ENCODE measurements around the gene MMP14.
"Not testable (repeated sequence)": the region's sequence is repeated elsewhere in the genome, so short reads cannot be mapped to it uniquely, and the experiment has no call there.

Gene MMP14

DNA sequence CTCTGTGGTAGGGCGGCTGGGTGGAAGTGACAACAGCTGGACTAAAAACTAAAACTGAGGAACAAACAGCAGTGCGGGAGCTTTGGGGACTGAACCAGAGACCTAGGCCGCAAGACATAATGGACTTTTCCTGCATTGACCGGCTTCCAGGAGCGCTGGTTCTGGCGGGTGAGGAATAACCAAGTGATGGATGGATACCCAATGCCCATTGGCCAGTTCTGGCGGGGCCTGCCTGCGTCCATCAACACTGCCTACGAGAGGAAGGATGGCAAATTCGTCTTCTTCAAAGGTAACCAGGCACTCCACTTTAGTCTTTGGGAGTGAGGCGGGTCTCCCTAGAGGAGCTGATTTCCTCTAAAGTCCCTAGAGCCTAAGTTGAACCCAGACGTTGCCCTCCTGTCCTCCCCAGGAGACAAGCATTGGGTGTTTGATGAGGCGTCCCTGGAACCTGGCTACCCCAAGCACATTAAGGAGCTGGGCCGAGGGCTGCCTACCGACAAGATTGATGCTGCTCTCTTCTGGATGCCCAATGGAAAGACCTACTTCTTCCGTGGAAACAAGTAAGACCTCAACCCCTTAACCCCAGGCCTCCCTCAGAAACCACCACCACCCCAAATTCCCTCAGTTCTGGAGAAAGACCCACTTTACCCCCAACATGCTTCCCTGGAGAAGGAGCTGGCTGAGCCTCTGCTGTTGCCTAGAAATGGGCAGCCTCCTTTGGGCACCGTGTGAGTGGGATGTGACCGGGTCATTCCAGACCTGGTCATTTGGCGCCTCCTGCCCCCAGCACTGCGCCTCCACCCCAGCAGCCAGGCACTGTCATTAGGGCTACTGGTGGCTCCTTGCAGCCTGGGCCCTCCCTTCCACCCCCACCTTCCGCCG is 8.1 kb downstream of the MMP14 start:
- H3K27ac ChIP-seq (ENCODE audit: low read length), result no peak overlapping the region

DNA sequence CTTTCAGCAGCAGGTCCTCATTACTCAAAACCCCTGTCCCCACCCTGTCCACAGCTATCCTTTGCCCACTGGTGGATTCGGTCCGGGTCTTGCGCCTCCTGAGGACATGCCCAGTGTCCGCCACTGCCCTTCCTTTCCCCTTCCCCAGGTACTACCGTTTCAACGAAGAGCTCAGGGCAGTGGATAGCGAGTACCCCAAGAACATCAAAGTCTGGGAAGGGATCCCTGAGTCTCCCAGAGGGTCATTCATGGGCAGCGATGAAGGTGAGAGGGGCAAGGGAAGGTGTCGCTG is 8.7 kb downstream of the MMP14 start:
- Histone ChIP-seq H3K4me1 (ENCODE audit: insufficient read depth, low read length) (peaks cover 15% of the 10 kb centered on the region; the same call in 1 of the 2 replicates), H3K9ac (ENCODE audit: low read depth, low read length) (no peak overlapping the region), H3K9me3 (ENCODE audit: insufficient read depth, low read depth, low read length) (no peaks in the 10 kb centered on the region), H3K36me3 (ENCODE audit: insufficient read depth, low read depth, low read length) (peaks cover 44% of the 10 kb centered on the region), H3K27ac (ENCODE audit: low read length) (no peak overlapping the region), H3K4me3 (ENCODE audit: low read length) (no peak overlapping the region), H3K27me3 (ENCODE audit: insufficient read depth, low read length) (no peaks in the 10 kb centered on the region)

More for the DNA sequence above, 8.1 kb downstream of the MMP14 start:
- Histone ChIP-seq H3K9me3 (ENCODE audit: insufficient read depth, low read depth, low read length) (no peaks in the 10 kb centered on the region), H3K9ac (ENCODE audit: low read depth, low read length) (no peak overlapping the region), H3K27me3 (ENCODE audit: insufficient read depth, low read length) (no peaks in the 10 kb centered on the region), H3K36me3 (ENCODE audit: insufficient read depth, low read depth, low read length) (peaks cover 44% of the 10 kb centered on the region), H3K4me1 (ENCODE audit: insufficient read depth, low read length) (peaks cover 16% of the 10 kb centered on the region; the same call in 1 of the 2 replicates), H3K4me3 (ENCODE audit: low read length) (no peak overlapping the region)

DNA sequence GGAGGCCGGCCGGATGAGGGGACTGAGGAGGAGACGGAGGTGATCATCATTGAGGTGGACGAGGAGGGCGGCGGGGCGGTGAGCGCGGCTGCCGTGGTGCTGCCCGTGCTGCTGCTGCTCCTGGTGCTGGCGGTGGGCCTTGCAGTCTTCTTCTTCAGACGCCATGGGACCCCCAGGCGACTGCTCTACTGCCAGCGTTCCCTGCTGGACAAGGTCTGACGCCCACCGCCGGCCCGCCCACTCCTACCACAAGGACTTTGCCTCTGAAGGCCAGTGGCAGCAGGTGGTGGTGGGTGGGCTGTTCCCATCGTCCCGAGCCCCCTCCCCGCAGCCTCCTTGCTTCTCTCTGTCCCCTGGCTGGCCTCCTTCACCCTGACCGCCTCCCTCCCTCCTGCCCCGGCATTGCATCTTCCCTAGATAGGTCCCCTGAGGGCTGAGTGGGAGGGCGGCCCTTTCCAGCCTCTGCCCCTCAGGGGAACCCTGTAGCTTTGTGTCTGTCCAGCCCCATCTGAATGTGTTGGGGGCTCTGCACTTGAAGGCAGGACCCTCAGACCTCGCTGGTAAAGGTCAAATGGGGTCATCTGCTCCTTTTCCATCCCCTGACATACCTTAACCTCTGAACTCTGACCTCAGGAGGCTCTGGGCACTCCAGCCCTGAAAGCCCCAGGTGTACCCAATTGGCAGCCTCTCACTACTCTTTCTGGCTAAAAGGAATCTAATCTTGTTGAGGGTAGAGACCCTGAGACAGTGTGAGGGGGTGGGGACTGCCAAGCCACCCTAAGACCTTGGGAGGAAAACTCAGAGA is 9.6 kb downstream of the MMP14 start:
- Histone ChIP-seq H3K9me3 (ENCODE audit: insufficient read depth, low read depth, low read length) (no peaks in the 10 kb centered on the region), H3K36me3 (ENCODE audit: insufficient read depth, low read depth, low read length) (peaks cover 44% of the 10 kb centered on the region), H3K27ac (ENCODE audit: low read length) (no peak overlapping the region), H3K4me3 (ENCODE audit: low read length) (no peak overlapping the region), H3K9ac (ENCODE audit: low read depth, low read length) (no peak overlapping the region), H3K4me1 (ENCODE audit: insufficient read depth, low read length) (peaks cover 15% of the 10 kb centered on the region; the same call in 1 of the 2 replicates), H3K27me3 (ENCODE audit: insufficient read depth, low read length) (no peaks in the 10 kb centered on the region)

DNA sequence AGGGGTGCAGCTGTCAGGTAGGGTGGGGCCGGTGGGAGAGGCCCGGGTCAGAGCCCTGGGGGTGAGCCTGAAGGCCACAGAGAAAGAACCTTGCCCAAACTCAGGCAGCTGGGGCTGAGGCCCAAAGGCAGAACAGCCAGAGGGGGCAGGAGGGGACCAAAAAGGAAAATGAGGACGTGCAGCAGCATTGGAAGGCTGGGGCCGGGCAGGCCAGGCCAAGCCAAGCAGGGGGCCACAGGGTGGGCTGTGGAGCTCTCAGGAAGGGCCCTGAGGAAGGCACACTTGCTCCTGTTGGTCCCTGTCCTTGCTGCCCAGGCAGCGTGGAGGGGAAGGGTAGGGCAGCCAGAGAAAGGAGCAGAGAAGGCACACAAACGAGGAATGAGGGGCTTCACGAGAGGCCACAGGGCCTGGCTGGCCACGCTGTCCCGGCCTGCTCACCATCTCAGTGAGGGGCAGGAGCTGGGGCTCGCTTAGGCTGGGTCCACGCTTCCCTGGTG is 10.5 kb downstream of the MMP14 start:
- no peaks in the 10 kb centered on the region for H3K27me3 ChIP-seq (ENCODE audit: insufficient read depth, low read length)
- no peak overlapping the region for H3K9ac ChIP-seq (ENCODE audit: low read depth, low read length)
- H3K36me3 ChIP-seq (ENCODE audit: insufficient read depth, low read depth, low read length), result peaks cover 41% of the 10 kb centered on the region
- peaks cover 15% of the 10 kb centered on the region; the same call in 1 of the 2 replicates for H3K4me1 ChIP-seq (ENCODE audit: insufficient read depth, low read length)
- no peak overlapping the region for H3K27ac ChIP-seq (ENCODE audit: low read length)
- H3K4me3 ChIP-seq (ENCODE audit: low read length), result no peak overlapping the region
- no peaks in the 10 kb centered on the region for H3K9me3 ChIP-seq (ENCODE audit: insufficient read depth, low read depth, low read length)

DNA sequence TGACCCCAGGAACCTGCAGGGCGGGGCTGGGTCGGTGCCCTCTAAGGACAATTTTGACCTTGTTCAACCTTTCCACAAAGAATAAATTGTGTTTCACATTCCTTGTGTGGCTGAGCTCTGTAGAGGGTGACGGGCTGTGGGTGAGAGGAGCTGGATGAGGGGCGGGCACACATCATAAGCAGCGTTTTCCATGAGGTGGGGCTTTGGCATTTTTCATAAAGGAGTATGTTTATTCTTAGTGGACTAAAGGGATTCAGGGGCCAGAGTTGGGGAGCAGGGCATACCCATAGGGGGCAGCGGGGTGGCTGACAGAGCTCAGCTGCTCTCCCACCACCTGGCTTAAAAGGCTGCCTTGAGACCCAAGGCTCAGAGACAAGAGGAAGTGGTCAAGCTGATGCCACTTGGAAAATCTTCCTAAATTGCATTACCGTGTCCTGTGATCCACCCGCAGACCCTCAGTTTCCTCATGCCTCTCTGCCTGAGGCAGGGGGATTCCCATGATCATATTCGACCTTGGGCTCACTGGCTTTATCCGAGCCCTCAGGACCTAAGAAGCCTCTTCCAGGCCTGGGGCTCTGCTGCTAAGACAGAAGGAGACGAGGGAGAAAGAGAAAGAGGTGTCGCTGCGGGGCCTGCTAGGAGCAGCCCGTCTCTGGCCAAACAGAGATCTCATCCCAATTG is 11.4 kb downstream of the MMP14 start:
- no peaks in the 10 kb centered on the region for H3K9me3 ChIP-seq (ENCODE audit: insufficient read depth, low read depth, low read length)
- no peak overlapping the region for H3K27ac ChIP-seq (ENCODE audit: low read length)
- H3K27me3 ChIP-seq (ENCODE audit: insufficient read depth, low read length), result no peaks in the 10 kb centered on the region
- peak overlapping the region; percentile 51; the same call in 1 of the 2 replicates for H3K9ac ChIP-seq (ENCODE audit: low read depth, low read length)
- peaks cover 31% of the 10 kb centered on the region for H3K36me3 ChIP-seq (ENCODE audit: insufficient read depth, low read depth, low read length)
- no peak overlapping the region for H3K4me3 ChIP-seq (ENCODE audit: low read length)
- H3K4me1 ChIP-seq (ENCODE audit: insufficient read depth, low read length), result peaks cover 15% of the 10 kb centered on the region; the same call in 1 of the 2 replicates

DNA sequence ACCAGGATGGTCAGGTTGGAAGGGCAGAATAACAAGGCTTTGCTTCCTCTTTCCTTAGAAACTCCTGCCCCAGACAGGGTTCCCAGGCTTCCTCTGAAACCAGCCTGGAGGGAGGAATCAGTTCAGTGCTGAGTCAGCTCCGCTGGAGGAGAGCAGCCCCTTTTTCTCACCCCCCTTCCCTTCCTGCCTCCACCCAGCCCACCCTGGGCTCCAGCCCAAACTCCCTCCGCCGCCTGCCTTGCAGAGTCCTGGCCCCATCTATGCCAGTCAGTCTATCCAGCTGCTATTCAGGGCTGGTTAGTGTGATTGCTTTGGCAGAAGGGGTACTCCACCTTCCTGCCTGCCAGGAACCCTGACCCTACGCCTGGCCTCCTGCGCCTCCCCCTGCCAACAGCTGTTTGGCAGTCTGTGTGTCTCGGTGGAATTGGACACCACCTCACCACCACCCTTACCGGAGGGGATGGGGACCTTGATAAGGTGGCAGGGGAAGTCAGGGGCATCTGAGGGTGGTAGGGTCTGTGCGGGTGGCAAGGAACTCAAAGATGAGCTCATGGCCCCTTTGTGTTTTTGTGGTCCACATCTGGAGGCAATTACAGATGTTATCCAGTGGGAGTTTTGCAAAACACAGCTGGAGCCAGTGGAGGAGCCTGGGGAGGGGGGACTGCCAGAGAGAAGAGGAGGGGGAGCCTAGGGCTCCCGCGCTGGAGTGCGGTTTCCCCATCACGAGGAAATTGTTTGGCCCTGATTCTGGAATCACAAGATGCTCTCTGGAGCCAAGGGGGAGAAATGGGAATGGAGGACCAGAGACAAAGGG is 12.2 kb downstream of the MMP14 start:
- Histone ChIP-seq H3K9ac (ENCODE audit: low read depth, low read length) (peak overlapping the region; percentile 51; the same call in 1 of the 2 replicates), H3K27me3 (ENCODE audit: insufficient read depth, low read length) (no peaks in the 10 kb centered on the region), H3K27ac (ENCODE audit: low read length) (no peak overlapping the region), H3K4me1 (ENCODE audit: insufficient read depth, low read length) (peaks cover 15% of the 10 kb centered on the region; the same call in 1 of the 2 replicates), H3K36me3 (ENCODE audit: insufficient read depth, low read depth, low read length) (peaks cover 24% of the 10 kb centered on the region), H3K9me3 (ENCODE audit: insufficient read depth, low read depth, low read length) (no peaks in the 10 kb centered on the region), H3K4me3 (ENCODE audit: low read length) (no peak overlapping the region)

DNA sequence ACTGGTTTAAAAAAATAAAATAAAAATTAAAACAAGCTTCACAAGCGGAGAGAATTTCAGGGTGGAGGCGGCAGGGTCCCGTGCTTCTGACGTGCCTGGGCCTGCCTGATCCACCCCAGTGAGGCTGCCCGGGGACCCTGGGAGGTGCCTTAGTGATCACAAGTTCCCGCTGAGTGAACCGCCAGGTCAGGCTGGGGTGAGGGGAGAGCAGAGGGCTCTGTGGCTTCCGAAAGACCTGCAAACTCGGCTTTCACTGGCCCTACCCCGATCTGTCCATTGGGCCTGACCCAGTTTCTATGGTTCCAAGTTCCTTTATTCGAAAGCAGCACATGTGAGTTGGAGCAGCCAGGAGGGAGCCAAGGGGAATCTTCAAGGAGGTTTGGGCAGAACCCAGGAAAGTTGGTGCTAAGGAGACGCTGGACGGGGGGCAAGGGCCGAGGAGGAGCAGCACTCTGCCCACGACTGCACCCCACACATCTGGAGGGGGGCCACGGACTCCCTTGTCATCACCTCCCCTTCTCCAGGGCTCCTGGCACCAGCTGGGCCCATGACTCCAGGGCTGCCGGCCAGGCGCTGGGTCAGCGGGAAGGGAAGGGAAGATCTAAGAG is 12.9 kb downstream of the MMP14 start:
- no peak overlapping the region for H3K4me3 ChIP-seq (ENCODE audit: low read length)
- H3K9ac ChIP-seq (ENCODE audit: low read depth, low read length), result no peak overlapping the region
- H3K4me1 ChIP-seq (ENCODE audit: insufficient read depth, low read length), result peaks cover 15% of the 10 kb centered on the region; the same call in 1 of the 2 replicates
- peaks cover 18% of the 10 kb centered on the region for H3K36me3 ChIP-seq (ENCODE audit: insufficient read depth, low read depth, low read length)
- H3K27me3 ChIP-seq (ENCODE audit: insufficient read depth, low read length), result no peaks in the 10 kb centered on the region
- no peak overlapping the region for H3K27ac ChIP-seq (ENCODE audit: low read length)
- no peaks in the 10 kb centered on the region for H3K9me3 ChIP-seq (ENCODE audit: insufficient read depth, low read depth, low read length)

DNA sequence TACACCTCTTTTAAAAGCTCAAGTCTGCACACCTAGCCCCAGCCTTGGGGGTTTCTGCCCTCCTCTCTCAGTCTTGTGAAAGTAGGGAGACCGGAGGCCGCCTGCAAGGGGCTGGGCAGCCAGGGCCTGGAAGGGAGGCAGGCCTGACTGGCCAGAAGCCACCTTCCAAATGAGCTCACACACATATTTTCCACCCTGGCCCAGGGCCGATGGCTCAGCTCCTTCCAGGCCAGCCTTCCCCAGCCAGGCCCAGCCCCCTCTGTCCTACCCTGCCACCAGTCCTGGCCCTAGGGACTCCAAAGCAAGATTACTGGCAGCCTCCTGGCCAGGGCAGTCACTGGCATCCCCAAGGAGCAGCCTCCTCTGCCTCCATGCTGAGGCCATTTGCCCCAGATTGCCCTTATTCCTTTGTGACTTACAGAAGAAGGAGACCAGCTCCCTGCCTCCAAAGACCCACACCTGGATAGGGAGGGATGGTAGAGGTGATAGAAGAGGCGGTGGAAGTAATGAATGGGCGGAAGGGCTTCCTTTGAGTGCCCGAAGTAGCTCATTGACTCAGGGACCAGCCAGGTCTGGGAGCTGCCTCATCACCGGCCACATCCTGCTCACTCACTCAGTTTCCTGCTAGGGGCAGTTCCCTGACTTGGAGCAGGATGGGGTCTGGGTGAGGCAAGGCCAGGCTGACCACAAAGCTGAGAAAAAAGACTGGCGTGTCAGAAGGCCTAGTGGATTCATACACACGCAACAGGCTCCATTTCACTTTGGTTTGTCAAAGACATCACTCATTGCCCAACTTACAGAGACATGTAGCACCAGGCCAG is 14.8 kb downstream of the MMP14 start:
- H3K9ac ChIP-seq (ENCODE audit: low read depth, low read length), result no peak overlapping the region
- no peak overlapping the region for H3K27ac ChIP-seq (ENCODE audit: low read length)
- H3K9me3 ChIP-seq (ENCODE audit: insufficient read depth, low read depth, low read length), result no peaks in the 10 kb centered on the region
- H3K4me1 ChIP-seq (ENCODE audit: insufficient read depth, low read length), result peaks cover 15% of the 10 kb centered on the region; the same call in 1 of the 2 replicates
- H3K27me3 ChIP-seq (ENCODE audit: insufficient read depth, low read length), result no peaks in the 10 kb centered on the region
- no peak overlapping the region for H3K4me3 ChIP-seq (ENCODE audit: low read length)
- 0 out of 2 replicates have a peak, but pooled peaks cover 4% of the 10 kb centered on the region for H3K36me3 ChIP-seq (ENCODE audit: insufficient read depth, low read depth, low read length)

DNA sequence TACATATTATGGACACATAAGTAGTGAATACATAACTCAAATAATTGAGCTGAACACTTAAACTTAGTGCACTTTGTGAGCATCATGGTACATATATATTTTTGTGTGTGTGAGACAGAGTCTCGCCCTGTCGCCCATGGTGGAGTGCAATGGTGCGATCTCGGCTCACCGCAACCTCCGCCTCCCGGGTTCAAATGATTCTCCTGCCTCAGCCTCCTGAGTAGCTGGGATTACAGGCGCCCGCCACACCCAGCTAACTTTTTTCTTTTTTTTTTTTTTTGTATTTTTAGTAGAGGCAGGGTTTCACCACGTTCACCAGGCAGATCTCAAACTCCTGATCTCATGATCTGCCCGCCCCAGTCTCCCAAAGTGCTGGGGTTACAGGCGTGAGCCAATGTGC is 15.8 kb downstream of the MMP14 start:
- not testable (repeated sequence) for H3K27ac ChIP-seq (ENCODE audit: low read length); H3K36me3 ChIP-seq (ENCODE audit: insufficient read depth, low read depth, low read length); H3K27me3 ChIP-seq (ENCODE audit: insufficient read depth, low read length); H3K9me3 ChIP-seq (ENCODE audit: insufficient read depth, low read depth, low read length); H3K4me3 ChIP-seq (ENCODE audit: low read length); H3K9ac ChIP-seq (ENCODE audit: low read depth, low read length)
- H3K4me1 ChIP-seq (ENCODE audit: insufficient read depth, low read length), result peaks cover 15% of the 10 kb centered on the region; the same call in 1 of the 2 replicates

DNA sequence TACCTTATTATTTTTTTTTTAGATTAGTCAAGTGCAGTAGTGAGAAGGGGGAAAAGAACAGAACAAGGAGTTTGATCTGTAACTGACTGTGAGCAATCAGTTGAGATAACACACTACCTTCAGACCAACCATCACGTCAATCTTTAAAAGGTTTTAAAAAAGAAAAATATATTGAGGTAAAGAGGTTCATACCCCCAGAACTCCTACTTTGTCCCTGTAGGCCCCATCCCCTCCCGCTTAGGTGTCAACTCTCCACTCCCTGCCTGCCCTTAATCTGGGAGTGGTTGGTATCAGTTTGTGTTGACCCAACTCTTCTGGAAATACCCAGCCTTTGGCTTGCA is 16.2 kb downstream of the MMP14 start:
- H3K36me3 ChIP-seq (ENCODE audit: insufficient read depth, low read depth, low read length), result no peaks in the 10 kb centered on the region
- no peaks in the 10 kb centered on the region for H3K9me3 ChIP-seq (ENCODE audit: insufficient read depth, low read depth, low read length)
- peak overlapping the region; percentile 74; the same call in 1 of the 2 replicates for H3K9ac ChIP-seq (ENCODE audit: low read depth, low read length)
- H3K27me3 ChIP-seq (ENCODE audit: insufficient read depth, low read length), result no peaks in the 10 kb centered on the region
- H3K4me1 ChIP-seq (ENCODE audit: insufficient read depth, low read length), result peaks cover 15% of the 10 kb centered on the region; the same call in 1 of the 2 replicates
- H3K27ac ChIP-seq (ENCODE audit: low read length), result no peak overlapping the region
- H3K4me3 ChIP-seq (ENCODE audit: low read length), result no peak overlapping the region

Data from iPS-20b (cell line).